Heart right ventricle (tissue), 16 donors: ENCODE measurements around the gene TACR2. TPM values are rescaled to one million over a fixed set of nuclear protein-coding genes. Genes with fewer than 3 reads are reported as not detected.

ENCODE experiments used
- ATAC-seq, 8 donors: fragments of 200-7000 bp; cut with Tn5 transposase; one replicate each; pipeline ENCODE4 v1.9.1; 2020; ENCODE audit warnings: mild to moderate bottlenecking in 8 of 8, moderate library complexity in 8 of 8, moderate number of reproducible peaks in 1 of 8
- DNase-seq, 2 donors: peaks; one replicate each; pipeline ENCODE4 v3.0.0-alpha.2; 2020
- H3K27ac ChIP-seq, 10 donors: fragments of 200-600 bp; sonication (generic) in 2 of 10; one replicate each; pipeline versions ENCODE4 v1.5.0 to v1.8.0; 2020 to 2022; ENCODE audit warnings: mild to moderate bottlenecking in 3 of 10
- H3K27me3 ChIP-seq, 7 donors: fragments of 200-600 bp; one replicate each; pipeline ENCODE4 v1.8.0; 2021 to 2022; ENCODE audit warnings: mild to moderate bottlenecking in 2 of 7
- H3K36me3 ChIP-seq, 9 donors: fragments of 200-600 bp; sonication (generic) in 1 of 9; one replicate each; pipeline versions ENCODE4 v1.5.0 to v1.8.0; 2020 to 2022; ENCODE audit warnings: mild to moderate bottlenecking in 2 of 9
- H3K4me1 ChIP-seq, 9 donors: fragments of 200-600 bp; sonication (generic) in 1 of 9; one replicate each; pipeline versions ENCODE4 v1.5.0 to v1.8.0; 2020 to 2022; ENCODE audit warnings: mild to moderate bottlenecking in 4 of 9
- H3K4me3 ChIP-seq, 10 donors: fragments of 200-600 bp; sonication (generic) in 2 of 10; one replicate each; pipeline versions ENCODE4 v1.5.0 to v1.8.0; 2020 to 2022; ENCODE audit warnings: mild to moderate bottlenecking in 7 of 10, moderate library complexity in 2 of 10
- H3K9me3 ChIP-seq, 11 donors: fragments of 200-600 bp in 10 of 11; sonication (generic) in 2 of 11; one replicate each; pipeline versions ENCODE4 v1.5.0 to v1.8.0; 2013 to 2022; ENCODE audit warnings: mild to moderate bottlenecking in 2 of 11, control low read depth in 1 of 11, moderate library complexity in 1 of 11
- CTCF ChIP-seq, 9 donors: fragments of 200-600 bp; sonication (generic) in 2 of 9; IDR thresholded peaks; one replicate each; pipeline versions ENCODE4 v1.5.0 to v1.8.0; 2021 to 2022; ENCODE audit warnings: antibody characterized with exemption in 9 of 9, mild to moderate bottlenecking in 5 of 9, moderate library complexity in 1 of 9
- WGBS, 2 donors: extraction: QIAGEN DNeasy Blood & Tissue Kit; methylation state at CpG; one replicate each; pipeline ENCODE4 v1.1.7; 2013; ENCODE audit warnings: inconsistent platforms in 1 of 2; 5-methylcytosine and 5-hydroxymethylcytosine counted together
- intact Hi-C, 10 donors: fragments of 100-400 bp; cut with DNase I; formaldehyde crosslinking; loops; one replicate each; pipeline versions ENCODE4 v1.11.1 to v1.14.2; 2022
- polyA plus RNA-seq, 2 donors: library from polyadenylated mRNA; stranded (reverse); fragments of 200-250 nt; gene quantifications; one replicate each; pipeline ENCODE4 v1.2.3, GENCODE V29; 2013
- total RNA-seq, 10 donors: library from RNA; stranded (reverse); fragmentation: NEBNext Ultra II Directional in 3 of 10; extraction: Animal tissue kit (Norgen Biotek cat#: 25700) in 3 of 10; gene quantifications; one replicate each; pipeline versions ENCODE4 v1.2.1 to v1.2.4, GENCODE V29; 2021 to 2023
- donor health status: Arrhythmogenic right ventricular cardiomyopathy.
- donor health status: ischemic (EF 13 %, LVEDD 7.1; RV severe dilation, severe dysfunction).
- donor health status: healthy with polysubstance abuse.
- donor health status: DM: no; HTN: yes; CAD: no.
- donor health status: DM: no; HTN: no; CAD: no.
- donor health status: ischemic (EF 25% LVEDD 6.9; RV normal size, moderate dysfunction).
- donor health status: ischemic (EF 25% LVEDD 5.7; RV mildly dilated, moderate dysfunction).
- donor health status: healthy.
- donor health status: DM: yes; HTN: yes; CAD: no.
- donor health status: Ischemic cardiomyopathy.
- donor health status: ischemic (EF 35%, LVEDD 5.7; RV mildly dilated, moderate dysfunction).
- donor health status: nonischemic (EF 11% LVEDD 7.7; RV severe dilation, severe dysfunction).
- donor health status: DM: yes; HTN: yes; CAD: no.
- donor health status: PGD.
- donor health status: ischemic (EF 29% LVEDD 5.4; RV normal size, mild dysfunction).
- donor health status: nonischemic (EF 23%, LVEDD 6.1; RV moderate dilation, normal function).

The TACR2 gene
- total and polyA plus RNA-seq, 12 donors, result 0.13 to 0.93 (median 0.20) TPM; not detected in 3

DNA sequence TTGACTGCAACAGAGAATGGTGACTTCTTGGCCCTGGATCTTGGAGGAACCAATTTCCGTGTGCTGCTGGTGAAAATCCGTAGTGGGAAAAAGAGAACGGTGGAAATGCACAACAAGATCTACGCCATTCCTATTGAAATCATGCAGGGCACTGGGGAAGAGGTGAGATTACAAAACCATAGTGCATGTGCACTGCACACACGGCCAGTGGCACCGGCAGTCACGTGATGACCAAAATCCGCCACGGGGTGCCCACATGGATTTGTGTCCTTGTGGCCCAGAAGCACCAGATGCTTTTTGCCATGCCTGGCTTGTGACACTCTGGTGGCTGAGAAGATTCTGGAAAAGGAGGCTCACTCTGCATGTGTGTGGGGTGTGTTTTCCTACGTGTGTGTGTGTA, 32.4 kb downstream of the TACR2 start:
- Histone ChIP-seq H3K27me3 (no peaks in the 10 kb centered on the region), H3K9me3 (no peaks in the 10 kb centered on the region), H3K4me3 (no peak overlapping the region), H3K27ac (no peak overlapping the region), H3K4me1 (peaks cover 0 to 24% (median 14%) of the 10 kb centered on the region in 9 donors), H3K36me3 (peaks cover 0 to 100% (median 72%) of the 10 kb centered on the region in 9 donors)
- no peak for TF ChIP-seq CTCF (IDR thresholded peaks at IDR 0.05)
- no peak for ATAC-seq
- 90 to 93% methylated on average over 10 of the region's 10 CpGs for WGBS, 2 donors
- DNase-seq, result no peak
- intact Hi-C loops, result loop anchor here in 1 of 10 donors (10.0 kb wide), 1 partner anchor 70 kb away; no protein-coding TSS in a partner anchor

- peaks cover 0 to 100% (median 67%) of the 10 kb centered on the region in 9 donors for H3K36me3 ChIP-seq
- peaks cover 0 to 30% (median 17%) of the 10 kb centered on the region in 9 donors for H3K4me1 ChIP-seq
- 38 to 44% methylated on average over 3 of the region's 3 CpGs for WGBS, 2 donors
- DNase-seq, result peak in 1 of 2 donors; percentile 40
- peak in 7 of 8 donors; percentile 65 to 88 (median 80) for ATAC-seq
- H3K4me3 ChIP-seq, result no peak overlapping the region
- H3K27ac ChIP-seq, result peak overlapping the region in 3 of 10 donors; percentile 21 to 57 (median 21)
- no peaks in the 10 kb centered on the region for H3K27me3 ChIP-seq
- intact Hi-C loops, result loop anchor here in 1 of 10 donors (10.0 kb wide), 1 partner anchor 69 kb away; no protein-coding TSS in a partner anchor
- no peaks in the 10 kb centered on the region for H3K9me3 ChIP-seq
- peak in 6 of 9 donors; percentile 20 to 39 (median 22) for TF ChIP-seq CTCF (IDR thresholded peaks at IDR 0.05)
Measured at GRCh38 chr10:69383558-69383957, 33.2 kb downstream of the TACR2 start.

DNA sequence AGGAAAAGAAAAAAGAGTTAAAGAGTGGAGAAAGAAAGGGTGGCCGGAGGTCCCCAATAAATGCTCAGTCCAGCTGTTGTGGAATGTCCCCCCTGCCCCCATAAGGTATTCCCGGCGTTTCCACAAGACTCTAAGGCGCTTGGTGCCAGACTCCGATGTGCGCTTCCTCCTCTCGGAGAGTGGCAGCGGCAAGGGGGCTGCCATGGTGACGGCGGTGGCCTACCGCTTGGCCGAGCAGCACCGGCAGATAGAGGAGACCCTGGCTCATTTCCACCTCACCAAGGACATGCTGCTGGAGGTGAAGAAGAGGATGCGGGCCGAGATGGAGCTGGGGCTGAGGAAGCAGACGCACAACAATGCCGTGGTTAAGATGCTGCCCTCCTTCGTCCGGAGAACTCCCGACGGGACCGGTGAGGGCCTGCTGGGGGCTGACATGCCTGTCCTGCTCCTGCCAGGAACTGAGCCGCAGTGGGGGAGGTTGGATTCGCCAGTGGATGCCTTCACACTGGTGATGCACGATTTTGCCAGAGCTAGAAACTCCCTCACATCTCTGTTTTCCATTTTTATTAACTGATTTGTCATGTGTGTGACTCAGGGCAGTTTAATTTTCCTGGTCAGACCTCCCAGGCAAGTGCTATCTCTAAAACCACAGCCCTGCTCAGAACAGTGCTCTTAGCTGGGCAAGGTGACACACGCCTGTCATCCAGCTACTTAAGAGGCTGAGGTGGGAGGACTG, 34.2 kb downstream of the TACR2 start:
- 77 to 81% methylated on average over 26 of the region's 26 CpGs for WGBS, 2 donors
- Histone ChIP-seq H3K9me3 (no peaks in the 10 kb centered on the region), H3K27ac (peak overlapping the region in 1 of 10 donors; percentile 2), H3K27me3 (no peaks in the 10 kb centered on the region), H3K4me3 (no peak overlapping the region), H3K4me1 (peaks cover 2 to 40% (median 25%) of the 10 kb centered on the region in 9 donors), H3K36me3 (peaks cover 0 to 100% (median 57%) of the 10 kb centered on the region in 9 donors)
- DNase-seq (no peak), ATAC-seq (no peak)
- intact Hi-C loops, result loop anchor here in 1 of 10 donors (10.0 kb wide), 1 partner anchor 68 kb away; no protein-coding TSS in a partner anchor
- TF ChIP-seq CTCF (IDR thresholded peaks at IDR 0.05), result no peak

GRCh38 chr10:69379800-69380199, 36.9 kb downstream of the TACR2 start:
- DNase-seq, result no peak
- Histone ChIP-seq H3K4me3 (no peak overlapping the region), H3K36me3 (peaks cover 0 to 100% (median 35%) of the 10 kb centered on the region in 9 donors), H3K9me3 (no peaks in the 10 kb centered on the region), H3K4me1 (peaks cover 23 to 68% (median 51%) of the 10 kb centered on the region in 9 donors), H3K27me3 (no peaks in the 10 kb centered on the region), H3K27ac (no peak overlapping the region)
- ATAC-seq, result no peak
- TF ChIP-seq CTCF (IDR thresholded peaks at IDR 0.05), result no peak
- 92 to 93% methylated on average over 16 of the region's 16 CpGs for WGBS, 2 donors
- intact Hi-C loops, result loop anchor here in 7 of 10 donors (5.0 to 10.0 kb wide), 6 partner anchors 42 to 65 kb away; no protein-coding TSS in a partner anchor
